Gastroesophageal sphincter (tissue), 3 donors: Measurements from ENCODE around the gene SIAH2.

Experiments used
- EP300 ChIP-seq: sonication (generic); formaldehyde crosslinking; IDR thresholded peaks from one replicate; pipeline ENCODE4 v1.6.1; 2017; ENCODE audit warnings: antibody characterized with exemption, mild to moderate bottlenecking
- POLR2A ChIP-seq, 2 donors: fragments of 450-650 bp; IDR thresholded peaks; one replicate each; pipeline ENCODE4 v1.6.1; 2017; ENCODE audit warnings: antibody characterized with exemption in 2 of 2, mild to moderate bottlenecking in 2 of 2, moderate library complexity in 1 of 2
- POLR2AphosphoS5 ChIP-seq: sonication (generic); formaldehyde crosslinking; IDR thresholded peaks from one replicate; pipeline ENCODE4 v1.6.1; 2017; ENCODE audit warnings: antibody characterized with exemption
- TF ChIP-seq, protein P1 (sequence below), 4 experiments: fragments of 200-600 bp in 2 of 4; fragments of 450-650 bp in 2 of 4; sonication (generic) in 1 of 4; IDR thresholded peaks; one replicate each; pipeline ENCODE4 v1.5.1; 2017 to 2019; ENCODE audit warnings: antibody characterized with exemption in 4 of 4, mild to moderate bottlenecking in 2 of 4, moderate library complexity in 2 of 4

DNA sequence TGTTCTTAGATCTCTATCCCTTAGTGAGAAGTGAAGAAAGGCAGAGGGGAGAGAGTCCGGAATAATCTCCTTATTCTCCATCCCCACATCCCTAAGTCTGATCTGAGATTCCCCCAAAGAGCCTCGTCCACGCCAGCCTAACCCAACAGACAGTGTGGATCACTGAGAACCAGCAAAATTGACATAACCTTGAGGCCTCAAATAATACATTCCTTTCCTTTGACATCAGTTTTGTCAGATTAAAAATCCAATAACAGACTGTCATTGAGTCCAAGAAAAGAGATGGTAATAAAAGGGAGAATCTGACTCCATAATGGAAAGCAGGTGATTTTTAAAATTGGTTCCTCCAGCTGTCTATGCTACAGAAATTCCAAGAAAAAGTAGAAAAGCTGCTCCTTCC lies 7.7 kb upstream of the SIAH2 start:
- TF ChIP-seq, protein P1, sequence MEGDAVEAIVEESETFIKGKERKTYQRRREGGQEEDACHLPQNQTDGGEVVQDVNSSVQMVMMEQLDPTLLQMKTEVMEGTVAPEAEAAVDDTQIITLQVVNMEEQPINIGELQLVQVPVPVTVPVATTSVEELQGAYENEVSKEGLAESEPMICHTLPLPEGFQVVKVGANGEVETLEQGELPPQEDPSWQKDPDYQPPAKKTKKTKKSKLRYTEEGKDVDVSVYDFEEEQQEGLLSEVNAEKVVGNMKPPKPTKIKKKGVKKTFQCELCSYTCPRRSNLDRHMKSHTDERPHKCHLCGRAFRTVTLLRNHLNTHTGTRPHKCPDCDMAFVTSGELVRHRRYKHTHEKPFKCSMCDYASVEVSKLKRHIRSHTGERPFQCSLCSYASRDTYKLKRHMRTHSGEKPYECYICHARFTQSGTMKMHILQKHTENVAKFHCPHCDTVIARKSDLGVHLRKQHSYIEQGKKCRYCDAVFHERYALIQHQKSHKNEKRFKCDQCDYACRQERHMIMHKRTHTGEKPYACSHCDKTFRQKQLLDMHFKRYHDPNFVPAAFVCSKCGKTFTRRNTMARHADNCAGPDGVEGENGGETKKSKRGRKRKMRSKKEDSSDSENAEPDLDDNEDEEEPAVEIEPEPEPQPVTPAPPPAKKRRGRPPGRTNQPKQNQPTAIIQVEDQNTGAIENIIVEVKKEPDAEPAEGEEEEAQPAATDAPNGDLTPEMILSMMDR (IDR thresholded peaks at IDR 0.05), result no peak
- no peak for TF ChIP-seq POLR2AphosphoS5
- TF ChIP-seq EP300, result no peak
- TF ChIP-seq POLR2A (IDR thresholded peaks at IDR 0.05), result no peak
